Measurements from ENCODE around the gene DEFB132.

Gene DEFB132

GRCh38 chr20:297925-298775 lies 40.6 kb downstream of the DEFB132 start:
- peak; percentile 76 for DNase-seq

GRCh38 chr20:298776-299391 lies 41.4 kb downstream of the DEFB132 start:
- DNase-seq: no peak

GRCh38 chr20:300345-300990 lies 42.9 kb downstream of the DEFB132 start:
- no peak for DNase-seq

GRCh38 chr20:301886-302848 lies 44.6 kb downstream of the DEFB132 start:
- DNase-seq: no peak

GRCh38 chr20:305745-306144 lies 48.2 kb downstream of the DEFB132 start:
- DNase-seq: no peak

GRCh38 chr20:308427-309038 lies 51.0 kb downstream of the DEFB132 start:
- no peak for DNase-seq

- no peak for DNase-seq
Measured at GRCh38 chr20:309306-309840, 51.8 kb downstream of the DEFB132 start.

- peak; percentile 91 for DNase-seq
Measured at GRCh38 chr20:309841-310644, 52.5 kb downstream of the DEFB132 start.

GRCh38 chr20:310645-311044 lies 53.1 kb downstream of the DEFB132 start:
- DNase-seq: no peak
